Renal cortical epithelial cell (primary cell): ENCODE results near the gene SDHAF3. TPM values are rescaled to one million over a fixed set of nuclear protein-coding genes. Genes with fewer than 3 reads are reported as not detected.
"Not testable (repeated sequence)": the region's sequence is repeated elsewhere in the genome, so short reads cannot be mapped to it uniquely, and the experiment has no call there.

Experiments used
- DNase-seq: peaks from one replicate; pipeline ENCODE4 v3.0.0-alpha.2; 2011; ENCODE audit warnings: low read depth
- total RNA-seq: library from RNA; depleted of rRNA; stranded (reverse); fragments of >200 nt; gene quantifications from 2 replicates; pipeline ENCODE4 v1.2.3, GENCODE V29; 2014

The SDHAF3 gene
- total RNA-seq, 1 donor from 2014 or later: 11.6 TPM

DNA sequence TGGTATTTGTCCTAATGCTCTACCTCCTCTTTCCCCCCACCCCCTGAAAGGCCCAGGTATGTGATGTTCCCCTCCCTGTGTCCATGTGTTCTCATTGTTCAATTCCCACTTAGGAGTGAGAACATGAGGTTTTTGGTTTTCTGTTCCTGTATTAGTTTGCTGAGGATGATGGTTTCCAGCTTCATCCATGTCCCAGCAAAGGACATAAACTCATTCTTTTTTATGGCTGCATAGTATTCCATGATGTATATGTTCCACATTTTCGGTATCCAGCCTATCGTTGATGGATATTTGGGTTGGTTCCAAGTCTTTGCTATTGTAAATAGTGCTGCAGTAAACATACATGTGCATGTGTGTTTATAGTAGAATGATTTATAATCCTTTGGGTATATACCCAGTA, 5.6 kb downstream of the SDHAF3 start:
- DNase-seq: not testable (repeated sequence)

DNA sequence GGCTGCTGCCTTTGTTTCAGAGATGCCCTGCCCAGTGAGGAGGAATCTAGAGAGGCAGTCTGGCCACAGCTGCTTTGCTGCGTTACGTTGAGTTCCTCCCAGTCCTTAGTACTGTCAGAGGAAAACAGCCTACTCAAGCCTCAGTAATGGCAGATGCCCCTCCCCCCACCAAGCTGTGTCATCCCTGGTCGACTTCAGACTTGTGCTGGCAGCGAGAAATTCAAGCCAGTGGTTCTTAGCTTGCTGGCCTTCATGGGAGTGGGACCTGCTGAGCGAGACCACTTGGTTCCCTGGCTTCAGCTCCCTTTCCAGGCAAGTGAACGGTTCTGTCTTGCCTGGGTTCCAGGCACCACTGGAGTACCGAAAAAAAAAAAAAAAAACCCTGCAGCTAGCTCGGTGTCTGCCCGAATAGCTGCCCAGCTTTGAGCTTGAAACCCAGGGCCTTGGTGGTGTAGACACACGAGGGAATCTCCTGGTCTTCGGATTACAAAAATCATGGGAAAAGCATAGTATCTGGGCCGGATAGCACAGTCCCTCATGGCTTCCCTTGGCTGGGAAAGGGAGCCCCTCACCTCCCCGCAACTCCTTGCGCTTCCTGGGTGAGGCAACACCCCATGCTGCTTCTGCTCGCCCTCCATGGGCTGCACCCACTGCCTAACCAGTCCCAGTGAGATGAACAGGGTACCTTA, 9.1 kb downstream of the SDHAF3 start:
- DNase-seq: no peak

DNA sequence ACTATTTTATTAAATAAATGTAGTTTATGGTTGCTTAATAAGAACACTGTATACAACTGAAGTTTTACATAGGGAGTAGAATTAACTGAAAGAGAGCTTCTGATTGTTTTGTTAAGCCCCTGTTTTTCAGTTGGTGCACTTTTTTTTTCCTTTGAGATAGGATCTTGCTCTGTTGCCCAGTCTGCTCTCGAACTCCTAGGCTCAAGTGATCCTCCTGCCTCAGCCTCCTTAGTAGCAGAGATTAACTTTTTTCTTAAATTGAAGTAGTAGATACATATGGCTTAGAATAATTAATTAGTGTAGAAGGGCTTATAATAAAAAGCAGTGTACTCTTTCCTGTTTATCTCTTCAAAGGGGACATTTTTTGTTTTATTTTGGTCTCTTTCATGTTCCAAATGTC, 11.2 kb downstream of the SDHAF3 start:
- DNase-seq: no peak

DNA sequence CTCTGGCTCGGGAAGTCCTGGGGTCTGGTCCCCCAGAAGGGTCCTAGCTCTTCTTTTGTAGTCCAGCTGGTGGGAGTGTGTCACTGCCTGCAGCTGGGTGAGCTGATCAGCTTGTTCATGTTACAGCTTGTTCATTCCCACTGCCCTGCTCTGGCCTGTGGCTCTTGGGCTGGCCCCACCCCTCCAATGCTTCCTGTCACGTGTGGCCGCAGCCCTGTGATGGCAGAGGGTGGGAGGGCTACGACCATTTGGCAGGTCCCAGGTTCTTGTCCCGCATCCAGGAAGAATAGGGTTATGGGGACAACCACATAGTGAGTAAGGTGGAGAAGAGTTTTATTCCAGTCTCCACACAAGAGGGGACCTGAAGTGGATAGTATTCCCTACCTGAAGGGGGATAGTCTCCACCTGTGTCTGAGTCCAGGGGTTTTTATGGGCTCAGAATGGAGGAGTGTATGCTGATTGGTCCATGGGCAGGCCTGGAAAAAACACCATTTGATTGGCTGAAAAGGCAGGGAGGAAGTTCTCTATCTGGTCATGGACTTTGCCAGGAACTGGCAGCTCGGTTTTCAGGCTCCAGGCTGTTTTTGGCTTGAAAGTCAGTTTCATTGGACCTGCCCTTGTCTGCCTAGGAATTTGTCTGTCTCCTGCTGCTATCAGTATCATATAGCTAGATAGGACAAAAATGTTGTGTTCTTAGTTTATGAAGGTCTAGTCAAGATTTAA, 13.1 kb downstream of the SDHAF3 start:
- DNase-seq: no peak

DNA sequence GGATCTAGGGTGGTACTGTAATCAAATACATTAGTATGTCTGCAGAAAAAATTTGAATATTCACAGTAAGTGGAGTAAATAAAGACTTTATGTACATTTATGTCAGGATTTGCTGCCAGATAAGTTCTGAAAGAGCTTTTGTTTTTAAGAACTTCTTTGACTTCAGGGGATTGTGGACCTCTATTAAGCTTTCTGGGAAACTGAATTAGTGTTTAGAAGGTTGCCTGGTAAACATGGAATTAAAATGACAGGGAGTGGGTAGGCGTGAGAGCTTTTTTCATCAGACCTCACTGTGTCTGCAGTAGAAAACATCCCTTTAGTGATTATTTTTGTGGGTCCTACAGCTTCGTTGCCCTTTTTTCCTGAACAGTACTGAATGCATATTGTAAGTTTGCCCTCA, 15.7 kb downstream of the SDHAF3 start:
- no peak for DNase-seq

DNA sequence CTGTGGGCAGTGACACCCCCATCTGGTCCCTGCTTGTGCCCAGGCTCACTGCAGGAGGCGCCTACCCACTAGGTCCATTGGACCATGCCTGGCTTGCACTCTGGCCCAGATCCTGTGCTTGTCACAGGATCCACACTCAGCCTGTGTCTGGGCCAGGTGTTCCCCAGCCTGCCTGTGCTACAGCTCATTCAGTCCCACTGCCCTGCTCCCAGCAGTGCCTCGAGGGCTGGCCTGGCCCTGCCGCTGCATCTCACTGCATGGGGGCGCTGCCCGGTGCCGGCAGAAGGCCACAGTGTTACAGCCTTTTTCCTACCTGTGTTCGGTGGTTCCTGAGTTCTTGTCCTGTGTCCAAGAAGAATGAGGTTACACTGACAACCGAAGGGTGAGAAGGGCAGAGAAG, 21.3 kb downstream of the SDHAF3 start:
- DNase-seq: no peak

DNA sequence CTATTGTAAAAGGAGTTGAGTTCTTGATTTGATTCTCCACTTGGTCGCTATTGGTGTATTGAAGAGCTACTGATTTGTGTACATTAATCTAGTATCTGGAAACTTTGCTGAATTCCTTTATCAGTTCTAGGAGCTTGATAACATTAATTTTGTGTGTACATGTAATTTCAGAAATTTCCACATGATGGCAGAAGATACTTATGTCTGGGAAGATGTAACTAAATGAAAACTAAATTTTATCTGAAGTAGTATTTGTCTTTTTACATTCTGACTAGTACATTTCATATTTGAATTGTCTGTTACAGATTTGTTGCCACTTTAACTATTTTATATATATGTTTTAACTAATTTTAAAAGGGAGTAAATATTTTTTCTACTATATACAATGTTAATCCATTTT, 27.6 kb downstream of the SDHAF3 start:
- DNase-seq: peak; percentile 44

DNA sequence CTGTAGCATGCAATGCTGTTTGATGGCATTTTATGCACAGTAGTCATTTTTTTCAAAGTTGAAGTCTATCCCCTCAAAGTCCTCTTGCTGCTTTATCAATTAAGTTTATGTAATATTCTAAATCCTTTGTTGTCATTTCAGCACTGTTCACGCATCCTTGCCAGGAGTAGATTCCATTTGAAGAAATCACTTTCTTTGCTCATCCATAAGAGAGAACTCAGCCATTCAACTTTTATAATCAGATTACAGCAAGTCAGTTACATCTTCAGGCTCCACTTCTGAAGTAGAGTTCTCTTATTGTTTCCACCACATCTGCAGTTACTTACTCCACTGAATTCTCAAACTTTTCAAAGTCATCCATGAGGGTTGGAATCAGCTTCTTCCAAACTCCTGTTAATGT, 32.3 kb downstream of the SDHAF3 start:
- no peak for DNase-seq

DNA sequence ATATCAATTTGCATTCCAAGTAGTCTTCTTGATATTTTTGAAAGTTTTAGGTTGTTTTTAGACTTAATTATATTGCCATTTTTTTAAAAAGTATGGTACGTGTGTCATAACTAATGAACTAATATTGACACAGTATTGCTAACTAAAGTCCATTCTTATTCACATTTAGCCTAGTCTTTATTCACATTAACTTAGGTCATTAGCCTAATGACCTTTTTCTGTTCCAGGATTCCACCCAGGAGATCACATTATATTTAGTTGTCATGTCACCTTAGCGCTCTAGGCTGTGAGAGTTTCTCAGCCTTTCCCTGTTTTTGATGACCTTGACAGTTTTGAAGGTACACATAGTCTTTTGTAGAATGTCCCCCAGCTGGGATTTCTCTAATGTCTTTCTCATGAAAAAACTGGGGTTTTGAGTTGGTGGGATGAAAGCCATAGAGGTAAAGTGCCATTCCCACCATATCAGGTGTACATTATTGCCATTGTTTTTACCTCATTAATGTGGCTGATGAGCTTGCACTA, 38.5 kb downstream of the SDHAF3 start:
- no peak for DNase-seq

DNA sequence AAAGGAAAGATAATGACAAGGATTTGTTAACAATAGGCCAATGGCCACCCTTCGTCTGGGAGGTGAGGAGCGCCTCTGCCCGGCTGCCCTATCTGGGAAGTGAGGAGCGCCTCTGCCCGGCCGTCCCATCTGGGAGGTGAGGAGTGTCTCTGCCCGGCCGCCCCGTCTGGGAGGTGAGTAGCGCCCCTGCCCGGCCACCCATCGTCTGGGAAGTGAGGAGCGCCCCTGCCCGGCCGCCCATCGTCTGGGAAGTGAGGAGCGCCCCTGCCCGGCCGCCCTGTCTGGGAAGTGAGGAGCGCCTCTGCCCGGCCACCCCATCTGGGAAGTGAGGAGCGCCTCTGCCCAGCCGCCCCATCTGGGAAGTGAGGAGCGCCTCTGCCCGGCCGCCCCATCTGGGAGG, 42.5 kb downstream of the SDHAF3 start:
- DNase-seq: not testable (repeated sequence)

DNA sequence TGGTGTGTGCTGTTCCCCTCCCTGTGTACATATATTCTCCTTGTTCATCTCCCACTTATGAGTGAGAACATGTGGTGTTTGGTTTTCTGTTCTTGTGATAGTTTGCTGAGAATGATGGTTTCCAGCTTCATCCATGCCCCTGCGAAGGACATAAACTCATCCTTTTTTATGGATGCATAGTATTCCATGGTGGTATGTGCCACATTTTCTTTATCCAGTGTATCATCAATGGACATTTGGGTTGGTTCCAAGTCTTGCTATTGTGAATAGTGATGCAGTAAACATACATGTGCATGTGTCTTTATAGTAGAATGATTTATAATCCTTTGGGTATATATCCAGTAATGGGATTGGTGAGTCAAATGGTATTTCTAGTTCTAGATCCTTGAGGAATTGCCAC, 44.1 kb downstream of the SDHAF3 start:
- DNase-seq: not testable (repeated sequence)

DNA sequence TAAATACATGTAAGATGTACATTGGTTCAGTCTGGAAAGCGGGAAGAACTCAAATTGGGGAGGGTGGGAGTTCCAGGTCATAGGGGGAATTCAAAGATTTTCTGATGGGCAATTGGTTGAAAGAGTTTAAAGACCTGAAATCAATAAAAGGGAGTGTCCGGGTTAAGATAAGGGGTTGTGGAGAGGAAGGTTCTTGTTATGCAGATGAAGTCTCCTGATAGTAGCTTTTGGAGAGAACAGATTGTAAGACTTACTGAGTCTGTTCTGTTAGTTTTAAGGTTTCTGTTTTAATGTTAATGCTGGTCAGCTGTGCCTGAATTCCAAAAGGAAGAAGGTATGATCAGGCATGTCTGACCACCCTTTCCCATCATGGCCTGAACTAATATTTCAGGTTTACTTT, 48.8 kb downstream of the SDHAF3 start:
- DNase-seq: no peak

DNA sequence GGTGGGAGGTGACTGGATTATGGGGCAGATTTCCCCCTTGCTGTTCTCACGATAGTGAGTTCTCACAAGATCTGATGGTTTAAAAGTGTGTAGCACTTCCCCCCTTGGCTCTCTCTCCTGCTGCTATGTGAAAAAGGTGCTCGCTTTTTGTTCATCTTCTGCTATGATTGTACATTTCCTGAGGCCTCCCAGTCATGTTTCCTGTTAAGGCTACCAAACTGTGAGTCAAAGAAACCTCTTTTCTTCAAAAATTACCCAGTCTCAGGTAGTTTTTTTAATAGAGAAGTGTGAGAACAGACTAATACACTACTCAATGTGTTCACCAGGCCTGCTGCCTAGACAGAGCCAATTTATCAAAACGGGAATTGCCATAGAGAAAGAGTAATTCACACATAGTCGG, 49.7 kb downstream of the SDHAF3 start:
- DNase-seq: no peak

DNA sequence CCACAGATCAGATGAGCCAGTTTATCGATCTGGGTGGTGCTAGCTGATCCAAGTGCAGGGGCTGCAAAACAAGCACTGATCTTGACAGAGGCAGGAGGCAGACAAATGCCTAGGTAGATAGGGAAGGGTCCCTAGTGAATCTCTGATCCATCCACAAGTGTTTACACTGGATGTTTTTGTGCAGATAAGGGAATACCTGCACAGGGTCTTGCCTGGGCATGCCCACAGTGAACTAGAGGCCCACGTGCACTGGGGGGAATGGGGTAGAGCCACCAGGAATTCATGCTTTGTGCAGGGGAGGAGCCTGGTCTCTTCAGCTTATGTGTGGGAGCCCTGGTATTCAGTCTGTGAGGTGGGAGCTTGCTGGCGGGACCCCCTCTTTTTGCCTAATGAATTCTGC, 50.3 kb downstream of the SDHAF3 start:
- no peak for DNase-seq

DNA sequence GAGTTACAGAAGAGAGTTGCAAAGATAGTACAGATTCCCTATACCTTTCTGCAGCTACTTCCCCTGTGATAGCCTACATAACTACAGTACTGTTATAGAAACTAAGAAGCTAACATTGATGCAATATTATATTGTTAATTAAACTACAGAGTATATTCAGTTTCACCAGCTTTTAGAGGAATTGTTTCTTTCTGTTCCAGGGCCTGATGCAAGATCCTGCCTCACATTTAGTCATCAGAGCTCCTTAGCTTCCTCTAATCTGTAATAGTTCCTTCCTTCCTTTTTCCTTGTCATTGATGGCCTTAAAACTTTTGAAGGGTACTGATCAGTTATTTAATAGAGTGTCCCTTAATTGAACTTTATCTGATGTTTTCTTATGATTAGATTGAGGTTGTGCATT, 56.8 kb downstream of the SDHAF3 start:
- DNase-seq: peak; percentile 4

DNA sequence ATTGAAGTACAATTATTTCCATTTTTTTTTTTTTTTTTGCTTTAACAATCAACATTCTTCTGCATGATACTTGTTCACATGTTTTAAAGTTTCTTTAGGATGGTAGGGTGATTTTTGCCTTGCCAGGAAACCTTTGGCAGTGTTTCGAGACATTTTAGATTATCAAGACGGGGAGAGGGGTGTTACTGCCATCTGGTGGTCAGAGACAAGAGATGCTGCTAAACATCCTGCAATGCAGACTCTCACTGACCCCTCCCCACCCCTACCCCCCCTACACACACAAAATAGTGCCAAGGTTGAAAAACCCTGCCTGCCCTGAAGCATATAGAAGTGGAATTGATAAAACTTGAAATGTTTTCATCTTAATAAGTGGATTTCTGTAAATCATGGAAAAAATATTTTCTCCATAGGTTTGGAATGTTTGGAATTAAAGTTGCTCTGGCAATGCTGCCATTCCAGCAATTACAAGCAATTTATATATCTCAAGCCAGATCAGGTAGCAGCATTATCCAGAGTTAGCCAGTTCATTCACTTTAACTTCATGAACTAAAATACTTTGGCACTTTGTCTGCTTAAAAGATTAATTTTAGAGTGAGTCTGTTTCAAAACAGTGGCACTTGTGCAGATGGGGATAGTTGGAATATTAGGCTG, 62.1 kb downstream of the SDHAF3 start:
- peak; percentile 59 for DNase-seq

DNA sequence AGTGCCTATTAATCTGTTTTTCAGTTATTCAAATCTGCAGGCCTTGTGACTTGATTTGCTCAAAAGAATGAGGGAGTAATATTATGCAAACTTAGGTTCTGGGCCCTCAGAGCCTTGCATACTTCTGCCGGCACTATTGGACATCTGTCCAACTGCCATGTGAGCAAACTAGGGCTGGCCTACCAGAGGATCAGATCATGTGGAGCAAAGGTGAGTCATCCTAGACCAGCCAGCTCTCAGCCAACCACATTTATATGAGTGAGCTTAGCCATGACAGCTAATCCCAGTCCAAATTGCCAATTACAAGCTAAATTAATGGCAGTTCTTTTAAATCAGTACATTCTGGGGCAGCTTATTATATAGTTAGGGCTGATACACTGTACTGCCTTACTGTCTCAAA, 69.6 kb downstream of the SDHAF3 start:
- DNase-seq: peak; percentile 26

DNA sequence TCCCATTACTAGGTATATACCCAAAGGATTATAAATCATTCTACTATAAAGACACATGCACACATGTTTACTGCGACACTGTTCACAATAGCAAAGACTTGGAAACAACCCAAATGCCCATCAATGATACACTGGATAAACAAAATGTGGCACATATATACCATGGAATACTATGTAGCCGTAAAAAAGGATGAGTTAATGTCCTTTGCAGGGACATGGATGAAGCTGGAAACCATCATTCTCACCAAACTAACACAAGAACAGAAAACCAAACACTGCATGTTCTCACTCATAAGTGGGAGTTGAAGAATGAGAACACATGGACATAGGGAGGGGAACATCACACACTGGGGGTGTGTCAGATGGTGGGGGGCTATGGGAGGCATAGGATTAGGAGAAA, 78.7 kb downstream of the SDHAF3 start:
- not testable (repeated sequence) for DNase-seq

DNA sequence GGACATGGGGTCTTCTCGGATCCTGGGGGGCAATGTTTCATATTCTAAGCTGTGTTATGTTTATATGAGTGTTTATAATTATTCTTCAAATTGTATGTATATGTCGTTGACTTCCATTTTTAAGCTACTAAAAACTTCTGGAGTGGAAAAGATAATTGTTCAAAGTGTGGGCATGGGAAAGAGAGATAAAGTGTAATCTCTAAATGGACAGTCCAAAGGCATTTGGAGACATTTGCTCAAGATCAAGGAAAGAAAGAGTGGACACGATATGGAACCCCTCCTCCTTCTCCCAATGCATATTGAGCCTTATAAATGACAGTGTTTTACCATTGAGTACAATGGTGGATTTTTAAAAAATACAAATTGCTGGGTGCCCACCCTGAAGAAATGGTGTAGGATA, 81.1 kb downstream of the SDHAF3 start:
- no peak for DNase-seq

DNA sequence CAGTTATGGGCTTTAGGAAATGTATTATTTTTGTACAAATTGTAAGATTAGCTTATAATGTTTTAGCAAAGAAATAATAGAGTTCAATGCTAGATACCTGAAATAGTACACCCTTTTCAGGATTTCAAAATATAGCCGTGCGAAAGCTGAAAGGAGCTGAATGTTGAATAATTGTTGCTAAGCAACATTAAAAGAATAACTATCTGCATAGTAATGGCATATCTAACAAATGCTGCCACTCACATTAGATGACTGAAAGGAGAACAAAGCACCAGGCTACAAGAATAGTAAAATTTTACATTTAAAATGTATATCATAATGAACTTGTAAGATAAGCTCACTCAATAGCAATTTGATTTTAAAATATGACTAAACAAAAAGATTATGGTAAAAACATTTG, 82.5 kb downstream of the SDHAF3 start:
- DNase-seq: no peak

DNA sequence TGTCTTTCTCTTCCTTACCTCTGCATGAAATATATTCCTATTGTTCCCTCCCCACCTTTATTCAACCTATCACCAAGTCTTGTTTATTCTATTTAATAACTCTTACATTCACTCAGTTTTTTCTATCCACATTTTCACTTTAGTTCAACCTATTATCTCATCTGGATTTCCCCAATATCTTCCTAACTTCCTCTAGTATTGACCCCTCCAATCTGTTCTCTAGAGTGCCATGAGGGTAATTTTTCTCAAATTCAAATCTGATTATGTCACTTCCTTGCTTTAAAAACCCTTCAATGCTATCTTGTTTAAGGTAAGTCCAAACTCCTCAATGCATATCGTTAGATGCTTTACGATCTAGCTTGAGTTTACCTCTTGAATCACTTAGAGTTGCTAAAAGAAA, 86.5 kb downstream of the SDHAF3 start:
- no peak for DNase-seq

DNA sequence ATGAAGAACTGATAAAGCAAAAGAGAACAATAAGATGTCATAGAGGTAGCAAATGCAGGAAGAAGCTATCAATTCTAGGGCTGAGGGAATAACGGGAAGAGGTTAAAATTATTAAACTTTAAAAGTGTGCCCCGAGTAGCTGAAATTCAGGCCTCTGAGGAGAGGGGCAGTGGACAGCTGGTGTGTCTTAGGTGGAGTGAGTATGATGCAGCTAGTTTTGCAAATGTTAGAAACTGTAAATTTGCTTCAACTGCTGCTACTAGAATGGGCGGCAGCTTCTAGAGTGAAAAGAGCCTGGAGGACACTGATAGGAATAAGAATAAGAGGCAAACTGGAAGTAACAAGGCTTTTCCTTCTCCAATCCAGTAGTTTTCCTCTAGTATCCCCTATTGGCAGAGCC, 87.3 kb downstream of the SDHAF3 start:
- no peak for DNase-seq

DNA sequence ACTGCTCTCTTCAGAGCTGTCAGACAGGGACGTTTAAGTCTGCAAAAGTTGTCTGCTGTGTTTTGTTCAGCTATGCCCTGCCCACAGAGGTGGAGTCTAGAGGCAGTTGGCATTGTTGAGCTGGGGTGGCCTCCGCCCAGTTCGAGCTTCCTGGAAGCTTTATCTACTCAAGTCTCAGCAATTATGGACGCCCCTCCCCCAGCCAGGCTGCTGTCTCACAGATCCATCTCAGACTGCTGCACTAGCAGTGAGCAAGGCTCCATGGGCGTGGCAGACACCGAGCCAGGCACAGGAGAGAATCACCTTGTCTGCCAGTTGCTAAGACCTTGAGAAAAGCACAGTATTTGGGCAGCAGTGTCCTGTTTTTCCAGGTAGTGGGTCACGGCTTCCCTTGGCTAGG, 98.1 kb downstream of the SDHAF3 start:
- no peak for DNase-seq
